H9 (cell line): ENCODE data around the gene GALNT13. TPM values are rescaled to one million over a fixed set of nuclear protein-coding genes. Genes with fewer than 3 reads are reported as not detected.

ENCODE experiments used
- DNase-seq: peaks from one replicate; pipeline ENCODE4 v3.0.0-alpha.2; 2017
- H2AFZ ChIP-seq: one replicate; pipeline ENCODE4 v1.6.1; 2013; ENCODE audit warnings: mild to moderate bottlenecking, low read length, control low read depth, moderate library complexity
- H2AK5ac ChIP-seq: 2 replicates; pipeline ENCODE4 v1.6.1; 2013; ENCODE audit warnings: low read length, control low read depth, mixed read lengths; ENCODE audit not compliant: insufficient read length
- H2BK120ac ChIP-seq: one replicate; pipeline ENCODE4 v1.6.1; 2013; ENCODE audit warnings: low read depth, mild to moderate bottlenecking, low read length, control low read depth, inconsistent platforms; ENCODE audit not compliant: poor library complexity, severe bottlenecking
- H2BK12ac ChIP-seq: 2 replicates; pipeline ENCODE4 v1.6.1; 2013; ENCODE audit warnings: low read length, control low read depth, mixed read lengths, low read depth; ENCODE audit not compliant: insufficient read length
- H2BK15ac ChIP-seq: 2 replicates; pipeline ENCODE4 v1.6.1; 2013; ENCODE audit warnings: low read depth, low read length, control low read depth
- H2BK20ac ChIP-seq: one replicate; pipeline ENCODE4 v1.6.1; 2013; ENCODE audit warnings: low read depth, mild to moderate bottlenecking, low read length, control low read depth, inconsistent platforms; ENCODE audit not compliant: poor library complexity, severe bottlenecking
- H2BK5ac ChIP-seq: 2 replicates; pipeline ENCODE4 v1.6.1; 2013; ENCODE audit warnings: low read length, control low read depth, mixed read lengths; ENCODE audit not compliant: insufficient read length
- H3K14ac ChIP-seq: 2 replicates; pipeline ENCODE4 v1.6.1; 2013; ENCODE audit warnings: low read length, control low read depth; ENCODE audit not compliant: insufficient read depth
- H3K18ac ChIP-seq: 2 replicates; pipeline ENCODE4 v1.6.1; 2013; ENCODE audit warnings: low read depth, mild to moderate bottlenecking, mixed read lengths, low read length, control low read depth; ENCODE audit not compliant: insufficient read length
- H3K23ac ChIP-seq: 2 replicates; pipeline ENCODE4 v1.6.1; 2013; ENCODE audit warnings: low read length, control low read depth, mixed read lengths, low read depth; ENCODE audit not compliant: insufficient read length
- H3K23me2 ChIP-seq: 2 replicates; pipeline ENCODE4 v1.6.1; 2013; ENCODE audit warnings: low read depth, mild to moderate bottlenecking, mixed read lengths, low read length, control low read depth; ENCODE audit not compliant: insufficient read length, poor library complexity, severe bottlenecking
- H3K27ac ChIP-seq: 2 replicates; pipeline ENCODE4 v1.5.1; 2013; ENCODE audit warnings: low read length, control low read depth, mixed read lengths, low read depth; ENCODE audit not compliant: insufficient read length
- H3K27me3 ChIP-seq: 2 replicates; pipeline ENCODE4 v1.6.1; 2013; ENCODE audit warnings: low read length, control low read depth, inconsistent platforms; ENCODE audit not compliant: insufficient read depth
- H3K4ac ChIP-seq: 2 replicates; pipeline ENCODE4 v1.6.1; 2013; ENCODE audit warnings: low read depth, mild to moderate bottlenecking, control low read depth, inconsistent platforms, low read length, moderate library complexity
- H3K4me1 ChIP-seq: 2 replicates; pipeline ENCODE4 v1.6.1; 2013; ENCODE audit warnings: low read length, control low read depth, inconsistent platforms; ENCODE audit not compliant: insufficient read depth
- H3K4me2 ChIP-seq: 2 replicates; pipeline ENCODE4 v1.6.1; 2013; ENCODE audit warnings: low read length, control low read depth, mixed read lengths; ENCODE audit not compliant: insufficient read length, insufficient read depth
- H3K56ac ChIP-seq: 2 replicates; pipeline ENCODE4 v1.6.1; 2013; ENCODE audit warnings: low read depth, mild to moderate bottlenecking, mixed read lengths, low read length, control low read depth; ENCODE audit not compliant: insufficient read length
- H3K79me1 ChIP-seq: 2 replicates; pipeline ENCODE4 v1.6.1; 2013; ENCODE audit warnings: low read depth, mild to moderate bottlenecking, moderate library complexity, low read length, control low read depth, inconsistent platforms; ENCODE audit not compliant: insufficient read depth, poor library complexity, severe bottlenecking
- H3K79me2 ChIP-seq: 2 replicates; pipeline ENCODE4 v1.6.1; 2013; ENCODE audit warnings: low read length, control low read depth, inconsistent platforms; ENCODE audit not compliant: insufficient read depth
- H3K9ac ChIP-seq: 2 replicates; pipeline ENCODE4 v1.6.1; 2013; ENCODE audit warnings: low read length, control low read depth, mixed read lengths; ENCODE audit not compliant: insufficient read length; ENCODE audit errors: extremely low read depth
- H3K9me3 ChIP-seq: one replicate; pipeline ENCODE4 v1.6.1; 2013; ENCODE audit warnings: low read depth, low read length, inconsistent platforms; ENCODE audit not compliant: control insufficient read depth
- H3T11ph ChIP-seq: one replicate; pipeline ENCODE4 v1.6.1; 2013; ENCODE audit warnings: mild to moderate bottlenecking, low read length, control low read depth, inconsistent platforms
- H4K20me1 ChIP-seq: one replicate; pipeline ENCODE4 v1.6.1; 2013; ENCODE audit not compliant: control insufficient read depth, insufficient read length, insufficient read depth
- H4K5ac ChIP-seq: 2 replicates; pipeline ENCODE4 v1.6.1; 2013; ENCODE audit warnings: low read depth, mild to moderate bottlenecking, mixed read lengths, low read length, control low read depth; ENCODE audit not compliant: insufficient read length
- H4K8ac ChIP-seq: replicated peaks from 2 replicates; pipeline ENCODE4 v1.6.1; 2013; ENCODE audit warnings: low read length, control low read depth, mixed read lengths, low read depth; ENCODE audit not compliant: insufficient read length
- H4K91ac ChIP-seq: 2 replicates; pipeline ENCODE4 v1.6.1; 2013; ENCODE audit warnings: low read depth, mild to moderate bottlenecking, moderate library complexity, mixed read lengths, low read length, control low read depth; ENCODE audit not compliant: insufficient read length
- H3K27ac Mint-ChIP-seq, 3 experiments: 2 replicates in 2 of 3; 3 replicates in 1 of 3; pipeline ENCODE4 v1.8.0; 2020 to 2021; ENCODE audit warnings: mixed read lengths in 3 of 3, mild to moderate bottlenecking in 1 of 3, moderate library complexity in 1 of 3
- H3K27me3 Mint-ChIP-seq: 2 replicates; pipeline ENCODE4 v1.8.0; 2021; ENCODE audit warnings: low read depth, mild to moderate bottlenecking, moderate library complexity, mixed read lengths
- H3K36me3 Mint-ChIP-seq, 3 experiments: 2 replicates in 2 of 3; 3 replicates in 1 of 3; pipeline ENCODE4 v1.8.0; 2020 to 2021; ENCODE audit warnings: low read depth in 3 of 3, mixed read lengths in 3 of 3; ENCODE audit not compliant: insufficient read depth in 1 of 3
- H3K4me1 Mint-ChIP-seq, 2 experiments: 2 replicates each; pipeline ENCODE4 v1.8.0; 2020; ENCODE audit warnings: mixed read lengths in 2 of 2
- H3K4me3 Mint-ChIP-seq, 2 experiments: 2 replicates in 1 of 2; 3 replicates in 1 of 2; pipeline ENCODE4 v1.8.0; 2020 to 2021; ENCODE audit warnings: mild to moderate bottlenecking in 2 of 2, mixed read lengths in 2 of 2, moderate library complexity in 1 of 2
- H3K9me3 Mint-ChIP-seq, 2 experiments: 2 replicates in 1 of 2; 3 replicates in 1 of 2; pipeline ENCODE4 v1.8.0; 2020; ENCODE audit warnings: mild to moderate bottlenecking in 2 of 2, mixed read lengths in 2 of 2, moderate library complexity in 1 of 2
- CTCF ChIP-seq: fragments of 200-600 bp; sonication (generic); conservative IDR thresholded peaks from 3 replicates; pipeline ENCODE4 v1.8.0; 2021; ENCODE audit warnings: antibody characterized with exemption, mild to moderate bottlenecking
- WGBS: extraction: QIAGEN DNeasy Blood & Tissue Kit; methylation state at CpG from one replicate; pipeline ENCODE4 v1.1.7; 2013; ENCODE audit warnings: missing lambda C conversion rate, low lambda C conversion rate, mixed read lengths; ENCODE audit not compliant: insufficient read length; ENCODE audit errors: extremely low coverage; 5-methylcytosine and 5-hydroxymethylcytosine counted together
- total RNA-seq: library from RNA; stranded (reverse); gene quantifications from 2 replicates; pipeline ENCODE4 v1.2.1, GENCODE V29; 2021

The GALNT13 gene
- total RNA-seq, 1 experiment from 2014 or later = 6.6 TPM

DNA sequence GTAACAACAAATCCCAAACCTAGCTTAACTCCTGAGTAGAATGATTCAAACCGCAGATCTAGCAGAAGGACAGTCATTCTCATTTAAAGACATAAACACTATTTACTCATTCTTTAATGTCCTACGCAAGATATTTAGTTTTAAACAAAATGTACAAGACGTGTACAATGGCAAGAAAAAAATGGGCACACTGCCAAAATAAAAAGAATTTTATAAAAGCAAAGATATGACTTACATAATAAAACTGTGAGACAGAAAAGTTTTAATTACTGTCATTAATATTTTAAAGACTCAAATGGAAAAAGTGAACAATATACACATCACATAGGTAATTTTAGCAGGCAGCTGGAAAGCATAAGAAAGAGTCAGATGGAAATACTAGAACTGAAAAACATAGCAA lies 157.8 kb downstream of the GALNT13 start:
- H3K18ac ChIP-seq = no peak overlapping the region
- H2BK20ac ChIP-seq = no peak overlapping the region
- H3K23me2 ChIP-seq = no peaks in the 10 kb centered on the region
- Mint-ChIP-seq H3K27ac (no peak overlapping the region), H3K9me3 (peaks cover 0 to 3% of the 10 kb centered on the region in 2 experiments; a peak in 1 of 5 replicates), H3K27me3 (no peaks in the 10 kb centered on the region), H3K4me3 (no peak overlapping the region), H3K36me3 (peaks cover 0 to 3% (median 2%) of the 10 kb centered on the region in 3 experiments; a peak in 2 of 7 replicates), H3K4me1 (0 out of 4 replicates have a peak, but pooled peaks cover 0 to 2% of the 10 kb centered on the region in 2 experiments)
- H3K79me2 ChIP-seq = no peaks in the 10 kb centered on the region
- H3K9me3 ChIP-seq = no peaks in the 10 kb centered on the region
- H4K5ac ChIP-seq = no peak overlapping the region
- no peak overlapping the region for H3K9ac ChIP-seq
- no peak overlapping the region for H3K23ac ChIP-seq
- no peak overlapping the region for H2BK5ac ChIP-seq
- H3K4me2 ChIP-seq = no peak overlapping the region
- no peak for DNase-seq
- H2AFZ ChIP-seq = no peak overlapping the region
- no peak overlapping the region for H3K56ac ChIP-seq
- H2AK5ac ChIP-seq = no peak overlapping the region
- H3K27me3 ChIP-seq = no peaks in the 10 kb centered on the region
- H2BK15ac ChIP-seq = no peak overlapping the region
- H4K91ac ChIP-seq = no peak overlapping the region
- no peak overlapping the region for H3K4ac ChIP-seq
- H2BK120ac ChIP-seq = no peak overlapping the region
- no peak overlapping the region for H3K14ac ChIP-seq
- no peaks in the 10 kb centered on the region for H4K20me1 ChIP-seq
- no peak overlapping the region for H3T11ph ChIP-seq
- no peak overlapping the region for H2BK12ac ChIP-seq
- no peak for TF ChIP-seq CTCF
- no CpG with 5 or more reads among the region's 3 CpGs for WGBS
- no peaks in the 10 kb centered on the region for H3K79me1 ChIP-seq
- no peak overlapping the region for H3K27ac ChIP-seq
- H4K8ac ChIP-seq = no peak overlapping the region
- H3K4me1 ChIP-seq = no peaks in the 10 kb centered on the region
